Panc1 (cell line): ENCODE data around the gene SCAF8.

Source experiments
- POLR2AphosphoS5 ChIP-seq: IDR thresholded peaks from 2 replicates; pipeline ENCODE4 v1.6.1; 2012; ENCODE audit warnings: mild to moderate bottlenecking, low read depth, low read length, moderate library complexity
- SIN3A ChIP-seq: IDR thresholded peaks from 2 replicates; pipeline ENCODE4 v1.6.1; 2012; ENCODE audit warnings: low read depth, mild to moderate bottlenecking, low read length, moderate library complexity, borderline replicate concordance; ENCODE audit not compliant: insufficient read depth
- TCF7L2 ChIP-seq: IDR thresholded peaks from 2 replicates; pipeline ENCODE4 v1.6.1; 2011; ENCODE audit warnings: mild to moderate bottlenecking, low read depth, low read length, inconsistent platforms
- TF ChIP-seq, protein P1 (sequence below): fragments of 450-650 bp; IDR thresholded peaks from 2 replicates; pipeline ENCODE4 v1.5.1; 2017; ENCODE audit warnings: mild to moderate bottlenecking
- TF ChIP-seq, protein P2 (sequence below), 2 experiments: IDR thresholded peaks; 2 replicates each; pipeline ENCODE4 v1.6.1; 2011 to 2012; ENCODE audit warnings: low read depth in 2 of 2, control low read depth in 1 of 2, low read length in 1 of 2, mild to moderate bottlenecking in 1 of 2, moderate library complexity in 1 of 2; ENCODE audit not compliant: insufficient read depth in 1 of 2

DNA sequence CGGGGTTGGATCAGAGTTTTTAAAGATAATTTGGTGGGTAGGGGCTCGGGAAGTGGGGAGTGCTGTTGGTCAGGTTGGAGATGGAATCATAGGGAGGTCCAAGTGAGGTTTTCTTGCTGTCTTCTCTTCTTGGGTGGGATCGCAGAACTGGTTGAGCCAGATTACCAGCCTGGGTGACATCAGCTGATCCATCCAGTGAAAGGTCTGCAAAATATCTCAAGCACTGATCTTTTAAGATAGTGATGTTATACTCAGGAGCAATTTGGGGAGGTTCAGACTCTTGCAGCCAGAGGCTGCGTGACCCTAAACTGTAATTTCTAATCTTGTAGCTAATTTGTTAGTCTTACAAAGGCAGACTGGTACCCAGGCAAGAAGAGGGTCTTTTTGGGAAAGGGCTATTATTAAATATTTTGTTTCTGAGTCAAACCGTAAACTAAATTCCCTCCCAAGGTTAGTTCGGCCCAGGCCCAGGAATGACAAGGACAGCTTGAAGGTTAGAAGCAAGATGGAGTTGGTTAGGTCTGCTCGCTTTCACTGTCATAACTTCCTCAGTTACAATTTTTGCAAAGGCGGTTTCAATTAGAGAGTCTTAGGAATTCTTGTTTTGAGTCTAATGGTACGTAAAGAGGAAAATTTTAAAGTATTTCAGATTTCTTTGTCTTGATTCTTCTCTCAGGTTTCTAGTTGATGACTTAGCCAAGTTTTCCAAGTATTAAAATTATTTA, 53.1 kb downstream of the SCAF8 start:
- TF ChIP-seq, protein P1, sequence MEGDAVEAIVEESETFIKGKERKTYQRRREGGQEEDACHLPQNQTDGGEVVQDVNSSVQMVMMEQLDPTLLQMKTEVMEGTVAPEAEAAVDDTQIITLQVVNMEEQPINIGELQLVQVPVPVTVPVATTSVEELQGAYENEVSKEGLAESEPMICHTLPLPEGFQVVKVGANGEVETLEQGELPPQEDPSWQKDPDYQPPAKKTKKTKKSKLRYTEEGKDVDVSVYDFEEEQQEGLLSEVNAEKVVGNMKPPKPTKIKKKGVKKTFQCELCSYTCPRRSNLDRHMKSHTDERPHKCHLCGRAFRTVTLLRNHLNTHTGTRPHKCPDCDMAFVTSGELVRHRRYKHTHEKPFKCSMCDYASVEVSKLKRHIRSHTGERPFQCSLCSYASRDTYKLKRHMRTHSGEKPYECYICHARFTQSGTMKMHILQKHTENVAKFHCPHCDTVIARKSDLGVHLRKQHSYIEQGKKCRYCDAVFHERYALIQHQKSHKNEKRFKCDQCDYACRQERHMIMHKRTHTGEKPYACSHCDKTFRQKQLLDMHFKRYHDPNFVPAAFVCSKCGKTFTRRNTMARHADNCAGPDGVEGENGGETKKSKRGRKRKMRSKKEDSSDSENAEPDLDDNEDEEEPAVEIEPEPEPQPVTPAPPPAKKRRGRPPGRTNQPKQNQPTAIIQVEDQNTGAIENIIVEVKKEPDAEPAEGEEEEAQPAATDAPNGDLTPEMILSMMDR = no peak
- TF ChIP-seq, protein P2, sequence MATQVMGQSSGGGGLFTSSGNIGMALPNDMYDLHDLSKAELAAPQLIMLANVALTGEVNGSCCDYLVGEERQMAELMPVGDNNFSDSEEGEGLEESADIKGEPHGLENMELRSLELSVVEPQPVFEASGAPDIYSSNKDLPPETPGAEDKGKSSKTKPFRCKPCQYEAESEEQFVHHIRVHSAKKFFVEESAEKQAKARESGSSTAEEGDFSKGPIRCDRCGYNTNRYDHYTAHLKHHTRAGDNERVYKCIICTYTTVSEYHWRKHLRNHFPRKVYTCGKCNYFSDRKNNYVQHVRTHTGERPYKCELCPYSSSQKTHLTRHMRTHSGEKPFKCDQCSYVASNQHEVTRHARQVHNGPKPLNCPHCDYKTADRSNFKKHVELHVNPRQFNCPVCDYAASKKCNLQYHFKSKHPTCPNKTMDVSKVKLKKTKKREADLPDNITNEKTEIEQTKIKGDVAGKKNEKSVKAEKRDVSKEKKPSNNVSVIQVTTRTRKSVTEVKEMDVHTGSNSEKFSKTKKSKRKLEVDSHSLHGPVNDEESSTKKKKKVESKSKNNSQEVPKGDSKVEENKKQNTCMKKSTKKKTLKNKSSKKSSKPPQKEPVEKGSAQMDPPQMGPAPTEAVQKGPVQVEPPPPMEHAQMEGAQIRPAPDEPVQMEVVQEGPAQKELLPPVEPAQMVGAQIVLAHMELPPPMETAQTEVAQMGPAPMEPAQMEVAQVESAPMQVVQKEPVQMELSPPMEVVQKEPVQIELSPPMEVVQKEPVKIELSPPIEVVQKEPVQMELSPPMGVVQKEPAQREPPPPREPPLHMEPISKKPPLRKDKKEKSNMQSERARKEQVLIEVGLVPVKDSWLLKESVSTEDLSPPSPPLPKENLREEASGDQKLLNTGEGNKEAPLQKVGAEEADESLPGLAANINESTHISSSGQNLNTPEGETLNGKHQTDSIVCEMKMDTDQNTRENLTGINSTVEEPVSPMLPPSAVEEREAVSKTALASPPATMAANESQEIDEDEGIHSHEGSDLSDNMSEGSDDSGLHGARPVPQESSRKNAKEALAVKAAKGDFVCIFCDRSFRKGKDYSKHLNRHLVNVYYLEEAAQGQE (IDR thresholded peaks at IDR 0.05; ENCODE audit: insufficient read depth in 1 of 2, low read depth in 2 of 2, low read length in 1 of 2) = no peak
- TF ChIP-seq SIN3A (no peak), POLR2AphosphoS5 (no peak), TCF7L2 (no peak)
